Upper lobe of left lung (tissue), 4 donors: ENCODE data around the gene MRPL20.

Experiments
- CTCF ChIP-seq, 6 experiments: fragments of 450-650 bp in 4 of 6; fragments of 200-600 bp in 2 of 6; sonication (generic) in 2 of 6; IDR thresholded peaks; one replicate each; pipeline ENCODE4 v1.5.1; 2016 to 2019; ENCODE audit warnings: antibody characterized with exemption in 6 of 6
- EP300 ChIP-seq, 4 donors: sonication (generic); formaldehyde crosslinking; IDR thresholded peaks; one replicate each; pipeline ENCODE4 v1.5.1; 2017; ENCODE audit warnings: antibody characterized with exemption in 4 of 4, control low read depth in 2 of 4
- POLR2A ChIP-seq, 4 donors: fragments of 450-650 bp; IDR thresholded peaks; one replicate each; pipeline ENCODE4 v1.5.1; 2016 to 2017; ENCODE audit warnings: antibody characterized with exemption in 4 of 4, mild to moderate bottlenecking in 2 of 4
- POLR2AphosphoS5 ChIP-seq, 2 donors: sonication (generic); formaldehyde crosslinking; IDR thresholded peaks; one replicate each; pipeline ENCODE4 v1.5.1; 2017; ENCODE audit warnings: antibody characterized with exemption in 2 of 2

- TF ChIP-seq CTCF (IDR thresholded peaks at IDR 0.05) (no peak), EP300 (IDR thresholded peaks at IDR 0.05) (no peak), POLR2A (IDR thresholded peaks at IDR 0.05) (no peak), POLR2AphosphoS5 (IDR thresholded peaks at IDR 0.05) (no peak)
Observed at GRCh38 chr1:1371364-1371745, 35.7 kb downstream of the MRPL20 start.
